ENCODE data around the gene TSPAN2.
A peak's percentile ranks its signal among the peaks of the same experiment; 100 is the strongest.

GRCh38 chr1:115052454-115053083 lies 36.7 kb downstream of the TSPAN2 start:
- TF ChIP-seq REST (IDR thresholded peaks at IDR 0.05) (no peak), CEBPB (IDR thresholded peaks at IDR 0.05) (no peak), CTCF (IDR thresholded peaks at IDR 0.05) (peak; percentile 56), PBX3 (IDR thresholded peaks at IDR 0.05) (no peak), RAD21 (conservative IDR thresholded peaks at IDR 0.05 in 1 of 2, IDR thresholded peaks at IDR 0.05 in 1 of 2) (peak; percentile 41 to 44; a peak in 4 of 5 replicates), ELK1 (IDR thresholded peaks at IDR 0.05; ENCODE audit: low read depth, low read length) (no peak), POLR2A (IDR thresholded peaks at IDR 0.05; ENCODE audit: low read length) (no peak), HDAC2 (IDR thresholded peaks at IDR 0.05) (no peak), MAX (IDR thresholded peaks at IDR 0.05) (no peak), EP300 (IDR thresholded peaks at IDR 0.05) (no peak), SMC3 (IDR thresholded peaks at IDR 0.05) (peak; percentile 43; the same call in 2 of the 3 replicates)
